OCI-LY7 (cell line): ENCODE data around the gene PRR5L. TPM values are rescaled to one million over a fixed set of nuclear protein-coding genes. Genes with fewer than 3 reads are reported as not detected.

Experiments used
- BruUV-seq: library from RNA; stranded (reverse); fragments of 400-500 nt; replicated peaks from 2 replicates; lab custom pipeline; 2021; lab: Mats Ljungman, UMichigan
- CTCF ChIA-PET: fragments of 300-600 bp; sonication (Branson Sonifier 250); formaldehyde crosslinking; loops from one replicate; lab custom pipeline; 2022; ENCODE audit warnings: antibody characterized with exemption; ENCODE audit not compliant: unreplicated experiment; lab: Charles Lee
- POLR2A ChIA-PET: fragments of 300-600 bp; sonication (Branson Sonifier 250); formaldehyde crosslinking; loops from one replicate; lab custom pipeline; 2022; ENCODE audit warnings: antibody characterized with exemption; lab: Charles Lee
- DNase-seq: peaks from one replicate; pipeline ENCODE4 v3.0.0-alpha.2; 2015; ENCODE audit warnings: low spot score
- H2AFZ ChIP-seq: fragments of 200-600 bp; sonication (generic), shearing (Covaris generic); 2 replicates; pipeline ENCODE4 v1.6.1; 2014; ENCODE audit warnings: mild to moderate bottlenecking, antibody characterized with exemption, low read length, moderate library complexity
- H3K27ac ChIP-seq: fragments of 200-600 bp; sonication (generic); 2 replicates; pipeline ENCODE4 v1.5.1; 2014; ENCODE audit warnings: mixed run types, low read depth, mild to moderate bottlenecking, moderate library complexity, low read length, inconsistent platforms; ENCODE audit not compliant: poor library complexity, severe bottlenecking
- H3K36me3 ChIP-seq: fragments of 200-600 bp; sonication (generic); 2 replicates; pipeline ENCODE4 v1.6.1; 2014; ENCODE audit warnings: mild to moderate bottlenecking, antibody characterized with exemption, low read length, moderate library complexity, mixed read lengths; ENCODE audit not compliant: insufficient read depth
- H3K4me1 ChIP-seq: fragments of 200-600 bp; sonication (generic); 2 replicates; pipeline ENCODE4 v1.5.1; 2014; ENCODE audit warnings: mild to moderate bottlenecking, low read length; ENCODE audit not compliant: insufficient read depth, poor library complexity, severe bottlenecking
- H3K4me2 ChIP-seq: fragments of 200-600 bp; sonication (generic); 2 replicates; pipeline ENCODE4 v1.6.1; 2014; ENCODE audit warnings: mild to moderate bottlenecking, low read length
- H3K4me3 ChIP-seq: fragments of 200-600 bp; sonication (generic); 2 replicates; pipeline ENCODE4 v1.5.1; 2014; ENCODE audit warnings: mild to moderate bottlenecking, low read depth, low read length; ENCODE audit not compliant: poor library complexity, severe bottlenecking
- H3K79me2 ChIP-seq: fragments of 200-600 bp; sonication (generic); 2 replicates; pipeline ENCODE4 v1.6.1; 2016; ENCODE audit warnings: low read depth, mild to moderate bottlenecking, low read length, moderate library complexity, mixed read lengths; ENCODE audit not compliant: insufficient read depth
- H3K9me2 ChIP-seq: fragments of 200-600 bp; sonication (generic); 2 replicates; pipeline ENCODE4 v1.6.1; 2016; ENCODE audit warnings: mild to moderate bottlenecking, low read length, mixed read lengths; ENCODE audit not compliant: insufficient read depth
- H3K9me3 ChIP-seq: fragments of 200-600 bp; sonication (generic); 2 replicates; pipeline ENCODE4 v1.6.1; 2014; ENCODE audit warnings: mild to moderate bottlenecking, mixed run types, low read length, mixed read lengths
- H4K20me1 ChIP-seq: fragments of 200-600 bp; sonication (generic); 2 replicates; pipeline ENCODE4 v1.6.1; 2014; ENCODE audit warnings: mild to moderate bottlenecking, antibody characterized with exemption, low read length, moderate library complexity, mixed read lengths; ENCODE audit not compliant: insufficient read depth
- EZH2phosphoT487 ChIP-seq: fragments of 200-600 bp; sonication (generic); IDR thresholded peaks from 2 replicates; pipeline ENCODE4 v1.6.1; 2018; ENCODE audit warnings: low read depth, borderline replicate concordance, mild to moderate bottlenecking, mixed run types, antibody characterized with exemption, low read length, moderate library complexity, mixed read lengths
- intact Hi-C: fragments of 100-400 bp; cut with micrococcal nuclease; formaldehyde crosslinking; loops from one replicate; pipeline ENCODE4 v1.10.0; 2022; ENCODE audit not compliant: unreplicated experiment
- total RNA-seq, 2 experiments: library from RNA; depleted of rRNA in 1 of 2; stranded (reverse); fragments of >200 nt in 1 of 2; shearing (Covaris generic) in 1 of 2; gene quantifications; 2 replicates each; pipeline ENCODE4 v1.2.3, GENCODE V29; 2014 to 2022
- TF ChIP-seq, protein P1 (sequence below): fragments of 200-600 bp; sonication (generic); conservative IDR thresholded peaks from 2 replicates; pipeline ENCODE4 v1.5.1; 2014; ENCODE audit warnings: mild to moderate bottlenecking, antibody characterized with exemption, low read length, moderate library complexity, mixed read lengths

The PRR5L gene
- total RNA-seq, 2 experiments from 2014 or later = not detected

DNA sequence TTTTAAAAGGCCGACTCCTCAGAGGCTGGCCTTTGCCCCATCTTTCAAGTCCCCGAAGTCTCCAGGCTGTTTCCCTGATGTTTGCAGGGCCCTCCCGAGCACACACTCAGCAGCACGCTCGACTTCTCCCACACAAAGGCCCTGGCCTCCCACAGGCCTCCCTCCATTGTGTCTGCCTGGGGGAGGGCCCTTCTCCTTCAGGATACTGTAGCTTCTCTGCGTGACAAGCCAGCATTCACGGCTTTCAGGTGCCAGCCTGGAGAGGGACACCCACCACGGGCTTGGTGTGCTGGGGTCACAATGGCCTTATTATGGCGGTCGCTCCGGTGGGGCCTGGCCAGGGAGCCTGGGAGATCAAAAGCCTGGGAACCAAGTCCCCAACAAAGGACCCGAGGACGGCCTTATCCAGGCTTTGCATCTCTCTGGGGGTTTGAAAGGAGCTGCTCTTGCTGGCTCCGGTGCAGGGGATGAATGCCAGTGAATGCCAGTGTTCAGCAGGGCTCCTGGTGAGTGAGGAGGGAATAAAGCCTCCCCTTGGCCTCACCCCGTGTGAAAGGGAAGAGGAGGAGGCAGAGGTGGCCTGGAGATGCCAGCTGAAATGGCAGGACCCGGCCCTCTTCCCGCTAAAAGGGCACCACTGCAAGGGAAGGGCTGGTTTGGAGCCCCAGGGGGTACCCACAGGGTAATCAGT lies 159.0 kb downstream of the PRR5L start:
- Histone ChIP-seq H4K20me1 (no peaks in the 10 kb centered on the region), H3K36me3 (no peaks in the 10 kb centered on the region), H3K79me2 (no peaks in the 10 kb centered on the region), H3K9me2 (no peaks in the 10 kb centered on the region), H3K4me1 (peaks cover 4% of the 10 kb centered on the region), H3K27ac (no peak overlapping the region), H2AFZ (no peak overlapping the region), H3K4me3 (no peak overlapping the region), H3K9me3 (no peaks in the 10 kb centered on the region), H3K4me2 (no peak overlapping the region)
- intact Hi-C loops = no loop called here
- no peak for DNase-seq
- no peak for TF ChIP-seq EZH2phosphoT487
- TF ChIP-seq, protein P1, sequence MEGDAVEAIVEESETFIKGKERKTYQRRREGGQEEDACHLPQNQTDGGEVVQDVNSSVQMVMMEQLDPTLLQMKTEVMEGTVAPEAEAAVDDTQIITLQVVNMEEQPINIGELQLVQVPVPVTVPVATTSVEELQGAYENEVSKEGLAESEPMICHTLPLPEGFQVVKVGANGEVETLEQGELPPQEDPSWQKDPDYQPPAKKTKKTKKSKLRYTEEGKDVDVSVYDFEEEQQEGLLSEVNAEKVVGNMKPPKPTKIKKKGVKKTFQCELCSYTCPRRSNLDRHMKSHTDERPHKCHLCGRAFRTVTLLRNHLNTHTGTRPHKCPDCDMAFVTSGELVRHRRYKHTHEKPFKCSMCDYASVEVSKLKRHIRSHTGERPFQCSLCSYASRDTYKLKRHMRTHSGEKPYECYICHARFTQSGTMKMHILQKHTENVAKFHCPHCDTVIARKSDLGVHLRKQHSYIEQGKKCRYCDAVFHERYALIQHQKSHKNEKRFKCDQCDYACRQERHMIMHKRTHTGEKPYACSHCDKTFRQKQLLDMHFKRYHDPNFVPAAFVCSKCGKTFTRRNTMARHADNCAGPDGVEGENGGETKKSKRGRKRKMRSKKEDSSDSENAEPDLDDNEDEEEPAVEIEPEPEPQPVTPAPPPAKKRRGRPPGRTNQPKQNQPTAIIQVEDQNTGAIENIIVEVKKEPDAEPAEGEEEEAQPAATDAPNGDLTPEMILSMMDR = no peak
- CTCF ChIA-PET = no interaction called here
- POLR2A ChIA-PET = no interaction called here
- no TSS peak for BruUV-seq

DNA sequence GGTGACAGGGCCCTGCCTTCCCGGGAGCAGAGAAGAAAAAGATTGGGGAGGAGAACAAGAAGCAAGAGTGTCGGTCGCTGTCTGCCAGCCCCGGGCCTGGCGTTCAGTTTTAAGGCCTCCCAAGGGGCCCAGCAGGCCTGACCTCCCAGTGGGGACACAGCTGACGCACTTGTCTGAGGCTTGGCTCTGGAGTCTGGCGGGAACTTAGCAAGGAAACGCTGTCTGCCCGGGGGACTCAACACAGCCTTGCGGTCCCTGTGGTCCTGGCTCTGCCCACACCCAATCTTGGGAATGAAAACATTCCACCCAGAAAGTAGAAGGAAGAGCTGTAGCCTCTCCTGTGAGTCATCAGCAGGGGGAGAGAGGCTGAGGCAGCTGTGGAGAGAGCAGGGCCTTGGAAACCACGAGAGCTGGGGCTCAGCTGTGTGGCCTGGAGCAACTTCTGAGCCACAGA lies 159.6 kb downstream of the PRR5L start:
- no peak overlapping the region for H3K4me2 ChIP-seq
- no TSS peak for BruUV-seq

GRCh38 chr11:36456156-36456555 lies 160.1 kb downstream of the PRR5L start:
- Histone ChIP-seq H3K79me2 (no peaks in the 10 kb centered on the region), H3K4me1 (no peaks in the 10 kb centered on the region), H3K4me3 (no peak overlapping the region), H4K20me1 (no peaks in the 10 kb centered on the region), H2AFZ (no peak overlapping the region), H3K9me3 (no peaks in the 10 kb centered on the region), H3K9me2 (no peaks in the 10 kb centered on the region), H3K4me2 (no peak overlapping the region), H3K27ac (no peak overlapping the region), H3K36me3 (no peaks in the 10 kb centered on the region)
- ChIA-PET POLR2A (no interaction called here), CTCF (no interaction called here)
- DNase-seq = no peak
- no TSS peak for BruUV-seq
- TF ChIP-seq, protein P1 = no peak
- TF ChIP-seq EZH2phosphoT487 = no peak
- intact Hi-C loops = no loop called here

More for the DNA sequence above, 159.6 kb downstream of the PRR5L start:
- DNase-seq = no peak
- Histone ChIP-seq H3K27ac (no peak overlapping the region), H3K4me3 (no peak overlapping the region), H3K4me1 (no peaks in the 10 kb centered on the region), H3K9me3 (no peaks in the 10 kb centered on the region), H3K36me3 (no peaks in the 10 kb centered on the region), H4K20me1 (no peaks in the 10 kb centered on the region), H2AFZ (no peak overlapping the region), H3K79me2 (no peaks in the 10 kb centered on the region), H3K9me2 (no peaks in the 10 kb centered on the region)
- TF ChIP-seq EZH2phosphoT487 = no peak
- TF ChIP-seq, protein P1 = no peak
- POLR2A ChIA-PET = no interaction called here
- intact Hi-C loops = no loop called here
- CTCF ChIA-PET = no interaction called here
